SK-N-SH treated with all-trans-retinoic acid at 6 μM for 48 hours (cell line): ENCODE measurements around the gene CEP128.

Experiments used
- RARB ChIP-seq: fragments of 250-450 bp; sonication (Bioruptor Pico); IDR thresholded peaks from 2 replicates; pipeline ENCODE4 v1.8.0; 2021; ENCODE audit warnings: mild to moderate bottlenecking, moderate library complexity
- TOX ChIP-seq: fragments of 250-450 bp; sonication (Bioruptor Pico); IDR thresholded peaks from 2 replicates; pipeline ENCODE4 v1.8.0; 2021; ENCODE audit warnings: mild to moderate bottlenecking, moderate library complexity, borderline replicate concordance
- ZFP30 ChIP-seq: fragments of 450-650 bp; formaldehyde crosslinking; IDR thresholded peaks from 2 replicates; pipeline ENCODE4 v1.5.0; 2022; ENCODE audit warnings: mild to moderate bottlenecking, moderate library complexity
- TF ChIP-seq, protein P1 (sequence below): fragments of 250-450 bp; sonication (Bioruptor Pico); IDR thresholded peaks from 2 replicates; pipeline ENCODE4 v1.5.0; 2020; ENCODE audit warnings: mild to moderate bottlenecking, moderate library complexity

DNA sequence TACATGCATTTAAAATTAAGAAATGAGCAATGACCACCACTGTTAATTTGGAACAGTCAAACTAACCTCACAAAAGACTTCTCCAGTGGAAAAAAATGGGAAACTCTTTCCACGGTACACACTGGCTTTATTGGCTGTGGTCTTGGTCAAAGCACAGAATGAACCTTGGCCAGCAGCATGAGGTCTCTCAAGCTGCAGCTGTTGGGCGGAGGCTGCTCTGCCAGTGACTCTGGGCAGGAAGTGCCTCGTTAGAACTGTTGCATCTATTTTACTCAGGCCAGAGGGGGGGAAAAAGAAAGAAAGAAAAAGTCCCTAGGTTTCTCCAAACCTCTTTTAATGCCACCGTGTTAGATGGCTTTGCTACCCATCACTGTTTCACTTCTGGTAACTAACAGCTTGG, 450.4 kb downstream of the CEP128 start:
- TF ChIP-seq, protein P1, sequence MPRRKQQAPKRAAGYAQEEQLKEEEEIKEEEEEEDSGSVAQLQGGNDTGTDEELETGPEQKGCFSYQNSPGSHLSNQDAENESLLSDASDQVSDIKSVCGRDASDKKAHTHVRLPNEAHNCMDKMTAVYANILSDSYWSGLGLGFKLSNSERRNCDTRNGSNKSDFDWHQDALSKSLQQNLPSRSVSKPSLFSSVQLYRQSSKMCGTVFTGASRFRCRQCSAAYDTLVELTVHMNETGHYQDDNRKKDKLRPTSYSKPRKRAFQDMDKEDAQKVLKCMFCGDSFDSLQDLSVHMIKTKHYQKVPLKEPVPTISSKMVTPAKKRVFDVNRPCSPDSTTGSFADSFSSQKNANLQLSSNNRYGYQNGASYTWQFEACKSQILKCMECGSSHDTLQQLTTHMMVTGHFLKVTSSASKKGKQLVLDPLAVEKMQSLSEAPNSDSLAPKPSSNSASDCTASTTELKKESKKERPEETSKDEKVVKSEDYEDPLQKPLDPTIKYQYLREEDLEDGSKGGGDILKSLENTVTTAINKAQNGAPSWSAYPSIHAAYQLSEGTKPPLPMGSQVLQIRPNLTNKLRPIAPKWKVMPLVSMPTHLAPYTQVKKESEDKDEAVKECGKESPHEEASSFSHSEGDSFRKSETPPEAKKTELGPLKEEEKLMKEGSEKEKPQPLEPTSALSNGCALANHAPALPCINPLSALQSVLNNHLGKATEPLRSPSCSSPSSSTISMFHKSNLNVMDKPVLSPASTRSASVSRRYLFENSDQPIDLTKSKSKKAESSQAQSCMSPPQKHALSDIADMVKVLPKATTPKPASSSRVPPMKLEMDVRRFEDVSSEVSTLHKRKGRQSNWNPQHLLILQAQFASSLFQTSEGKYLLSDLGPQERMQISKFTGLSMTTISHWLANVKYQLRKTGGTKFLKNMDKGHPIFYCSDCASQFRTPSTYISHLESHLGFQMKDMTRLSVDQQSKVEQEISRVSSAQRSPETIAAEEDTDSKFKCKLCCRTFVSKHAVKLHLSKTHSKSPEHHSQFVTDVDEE (CRISPR knock-in tag): no peak
- no peak for TF ChIP-seq RARB
- TF ChIP-seq ZFP30: no peak
- TF ChIP-seq TOX (CRISPR knock-in tag): no peak
